PFSK-1 (cell line): ENCODE data around the gene CTDNEP1.

Source experiments
- SIN3A ChIP-seq: IDR thresholded peaks from 2 replicates; pipeline ENCODE4 v1.6.1; 2012; ENCODE audit warnings: mild to moderate bottlenecking, low read length, moderate library complexity, borderline replicate concordance; ENCODE audit not compliant: insufficient read depth
- TAF1 ChIP-seq: IDR thresholded peaks from 2 replicates; pipeline ENCODE4 v1.6.1; 2012; ENCODE audit warnings: low read length, control low read depth, borderline replicate concordance; ENCODE audit not compliant: insufficient read depth

DNA sequence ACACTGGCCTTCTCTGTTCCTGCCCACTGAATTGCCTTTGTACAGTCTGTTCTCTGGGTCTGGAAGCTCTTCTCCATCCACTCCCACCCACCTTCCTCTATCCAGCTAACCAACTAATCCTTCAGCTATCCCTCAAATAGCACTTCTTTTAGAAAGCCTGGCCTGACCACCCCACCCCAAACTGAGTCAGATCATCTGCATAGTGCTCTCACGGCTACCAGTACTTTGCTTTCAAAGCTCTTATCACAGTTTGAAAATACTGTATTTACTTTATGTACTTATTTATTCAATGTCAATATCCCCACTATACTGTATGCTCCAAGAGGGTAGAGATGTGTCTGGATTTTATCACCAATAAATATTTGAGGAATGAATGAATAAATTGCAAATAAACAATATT, 15.2 kb upstream of the CTDNEP1 start:
- no peak for TF ChIP-seq TAF1
- TF ChIP-seq SIN3A: no peak
